ENCODE measurements around the gene TRIM10.
A peak's percentile ranks its signal among the peaks of the same experiment; 100 is the strongest.
"Not testable (repeated sequence)": the region's sequence is repeated elsewhere in the genome, so short reads cannot be mapped to it uniquely, and the experiment has no call there.

TRIM10 gene

DNA sequence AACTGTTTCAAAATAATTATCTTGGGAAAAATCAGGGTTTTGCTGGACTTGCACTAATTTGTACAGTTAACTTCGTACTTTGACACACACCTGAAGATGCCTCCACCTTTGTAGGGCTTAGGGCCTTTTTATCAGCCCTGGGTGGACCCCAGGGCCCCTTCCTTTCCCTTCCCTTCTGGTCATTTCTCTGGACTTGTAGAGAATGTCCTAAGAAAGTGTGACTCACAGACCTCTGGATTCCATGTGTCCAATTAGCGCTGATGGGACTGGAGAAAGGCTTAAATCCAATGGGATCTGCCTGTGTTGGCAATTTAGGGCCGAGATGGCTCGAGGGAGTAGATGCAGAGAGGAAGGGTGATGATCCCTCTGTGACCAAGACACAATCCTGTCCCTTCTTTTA, 11.7 kb upstream of the TRIM10 start:
- DNase-seq (ENCODE audit: low read depth in 2 of 2), result no peak

DNA sequence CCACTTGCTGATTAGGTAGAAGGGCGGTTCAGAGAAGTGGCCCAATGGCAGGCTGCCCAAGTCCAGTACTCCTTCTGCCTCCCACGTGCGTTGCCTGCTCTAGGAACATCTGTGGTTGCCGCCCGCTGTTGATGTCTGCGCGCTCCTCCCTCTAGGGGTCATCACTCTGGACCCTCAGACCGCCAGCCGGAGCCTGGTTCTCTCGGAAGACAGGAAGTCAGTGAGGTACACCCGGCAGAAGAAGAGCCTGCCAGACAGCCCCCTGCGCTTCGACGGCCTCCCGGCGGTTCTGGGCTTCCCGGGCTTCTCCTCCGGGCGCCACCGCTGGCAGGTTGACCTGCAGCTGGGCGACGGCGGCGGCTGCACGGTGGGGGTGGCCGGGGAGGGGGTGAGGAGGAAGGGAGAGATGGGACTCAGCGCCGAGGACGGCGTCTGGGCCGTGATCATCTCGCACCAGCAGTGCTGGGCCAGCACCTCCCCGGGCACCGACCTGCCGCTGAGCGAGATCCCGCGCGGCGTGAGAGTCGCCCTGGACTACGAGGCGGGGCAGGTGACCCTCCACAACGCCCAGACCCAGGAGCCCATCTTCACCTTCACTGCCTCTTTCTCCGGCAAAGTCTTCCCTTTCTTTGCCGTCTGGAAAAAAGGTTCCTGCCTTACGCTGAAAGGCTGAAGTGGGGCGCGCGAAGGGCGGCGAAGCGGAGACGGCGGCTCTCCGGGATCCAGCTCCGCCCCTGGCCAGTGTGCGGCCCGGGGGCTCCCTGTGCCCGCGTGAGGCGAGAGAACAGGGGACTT, 10.9 kb upstream of the TRIM10 start:
- DNase-seq (ENCODE audit: low read depth in 2 of 2), result no peak

DNA sequence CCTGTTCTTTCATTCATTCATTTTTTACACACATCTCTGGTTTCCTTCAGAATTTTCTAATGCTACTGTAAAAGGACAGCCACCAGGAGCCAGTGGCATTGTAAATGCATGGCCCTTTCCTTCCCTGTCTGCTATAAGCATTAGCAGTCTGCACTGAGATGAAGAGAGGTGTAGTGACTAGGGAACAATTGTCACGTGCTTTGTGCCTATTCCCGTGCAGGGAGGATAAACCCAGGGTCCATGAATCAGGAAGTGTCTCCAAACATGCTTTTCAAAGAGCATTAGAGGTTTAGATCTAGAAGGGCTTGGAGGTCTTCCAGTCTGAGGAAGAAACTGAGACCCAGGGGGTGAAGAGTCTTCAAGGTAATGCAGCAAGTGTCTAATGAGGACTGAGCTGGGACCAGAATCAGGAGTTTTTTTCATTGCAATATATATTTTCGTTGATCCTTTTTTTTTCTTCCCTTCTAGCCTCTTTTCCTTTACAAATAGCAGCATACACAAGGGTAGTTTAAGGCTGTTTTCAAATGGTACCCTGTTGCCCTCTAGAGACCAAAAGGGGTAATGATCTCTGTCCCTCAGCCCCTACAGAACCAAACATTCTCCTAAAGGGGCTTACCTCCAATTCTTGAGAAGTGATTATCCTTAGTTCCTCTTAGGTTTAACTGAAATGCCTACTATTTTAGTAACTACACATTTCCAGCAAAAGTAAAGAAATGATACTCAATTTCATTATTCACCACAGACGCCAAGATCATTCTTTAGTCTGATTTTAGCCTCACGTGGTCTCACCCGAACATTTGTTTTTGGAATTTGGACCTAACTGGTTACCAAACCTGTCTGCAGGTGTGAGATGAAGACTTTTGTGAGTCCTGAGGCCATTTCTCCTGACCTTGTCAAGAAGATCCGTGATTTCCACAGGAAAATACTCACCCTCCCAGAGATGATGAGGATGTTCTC, 8.9 kb upstream of the TRIM10 start:
- no peak for DNase-seq (ENCODE audit: low read depth in 2 of 2)

DNA sequence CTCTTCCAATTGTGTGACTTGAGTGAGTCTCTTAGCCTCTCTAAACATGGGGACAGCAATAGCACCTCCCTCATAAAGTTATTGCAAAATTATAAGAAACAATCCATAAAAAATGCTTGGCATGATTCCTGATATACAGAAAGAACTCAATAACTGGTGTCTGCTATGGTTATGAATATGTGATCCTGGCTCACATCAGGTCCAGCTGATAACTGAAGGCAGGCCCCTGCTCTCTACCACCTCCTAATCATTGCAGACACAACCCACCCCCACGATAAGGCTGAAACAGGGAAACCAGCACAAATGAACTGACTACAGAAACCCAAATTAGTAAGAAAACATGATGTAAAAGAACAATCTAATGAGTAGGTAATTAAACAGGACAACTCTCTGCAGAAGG, 7.7 kb upstream of the TRIM10 start:
- no peak for DNase-seq (ENCODE audit: low read depth in 2 of 2)

DNA sequence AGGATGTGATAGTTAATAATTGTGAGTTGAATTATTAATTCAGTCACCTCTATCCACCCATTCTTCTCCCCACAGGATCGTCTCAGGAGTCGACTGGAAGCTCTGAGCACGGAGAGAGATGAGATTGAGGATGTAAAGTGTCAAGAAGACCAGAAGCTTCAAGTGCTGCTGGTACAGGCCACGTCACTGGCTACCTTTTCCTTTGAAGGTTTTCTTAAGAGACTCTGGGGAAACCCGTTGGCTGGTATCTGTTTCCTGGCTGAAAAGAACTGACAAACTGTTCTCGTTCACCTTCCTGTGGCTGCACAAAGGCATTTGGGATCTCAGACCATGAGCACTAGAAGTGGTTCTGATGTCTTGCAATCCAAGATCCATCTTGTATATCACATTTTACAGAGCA, 6.1 kb upstream of the TRIM10 start:
- DNase-seq (ENCODE audit: low read depth in 2 of 2), result no peak

DNA sequence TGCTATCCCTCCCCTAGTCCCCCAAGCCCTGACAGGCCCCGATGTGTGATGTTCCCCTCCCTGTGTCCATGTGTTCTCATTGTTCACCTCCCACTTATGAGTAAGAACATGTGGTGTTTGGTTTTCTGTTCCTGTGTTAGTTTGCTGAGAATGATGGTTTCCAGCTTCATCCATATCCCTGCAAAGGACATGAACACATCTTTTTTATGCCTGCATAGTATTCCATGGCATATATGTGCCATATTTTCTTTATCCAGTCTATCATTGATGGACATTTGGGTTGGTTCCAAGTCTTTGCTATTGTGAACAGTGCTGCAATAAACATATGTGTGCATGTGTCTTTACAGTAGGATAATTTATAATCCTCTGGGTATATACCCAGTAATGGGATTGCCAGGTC, 4.2 kb upstream of the TRIM10 start:
- DNase-seq (ENCODE audit: low read depth in 2 of 2), result not testable (repeated sequence)

DNA sequence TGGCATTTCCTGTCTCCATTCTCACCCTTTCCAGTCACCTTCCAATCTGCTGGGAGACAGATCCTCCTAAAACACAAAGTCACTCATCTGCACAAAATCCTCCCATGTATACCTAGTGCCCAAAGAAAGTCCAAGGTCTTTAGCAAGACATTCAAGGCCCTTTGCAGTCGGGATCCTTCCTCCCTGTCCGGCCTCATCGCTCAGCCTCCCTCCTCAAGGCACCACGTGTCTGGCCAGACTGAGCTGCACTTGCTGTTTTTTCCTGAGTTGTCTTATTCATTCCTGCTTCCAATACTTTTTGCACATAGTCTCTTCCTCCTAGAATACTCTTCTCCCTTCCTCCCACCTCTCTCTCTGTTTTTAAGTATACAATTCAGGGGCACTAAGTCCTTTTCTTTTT, 3.7 kb upstream of the TRIM10 start:
- DNase-seq (ENCODE audit: low read depth in 2 of 2), result no peak

DNA sequence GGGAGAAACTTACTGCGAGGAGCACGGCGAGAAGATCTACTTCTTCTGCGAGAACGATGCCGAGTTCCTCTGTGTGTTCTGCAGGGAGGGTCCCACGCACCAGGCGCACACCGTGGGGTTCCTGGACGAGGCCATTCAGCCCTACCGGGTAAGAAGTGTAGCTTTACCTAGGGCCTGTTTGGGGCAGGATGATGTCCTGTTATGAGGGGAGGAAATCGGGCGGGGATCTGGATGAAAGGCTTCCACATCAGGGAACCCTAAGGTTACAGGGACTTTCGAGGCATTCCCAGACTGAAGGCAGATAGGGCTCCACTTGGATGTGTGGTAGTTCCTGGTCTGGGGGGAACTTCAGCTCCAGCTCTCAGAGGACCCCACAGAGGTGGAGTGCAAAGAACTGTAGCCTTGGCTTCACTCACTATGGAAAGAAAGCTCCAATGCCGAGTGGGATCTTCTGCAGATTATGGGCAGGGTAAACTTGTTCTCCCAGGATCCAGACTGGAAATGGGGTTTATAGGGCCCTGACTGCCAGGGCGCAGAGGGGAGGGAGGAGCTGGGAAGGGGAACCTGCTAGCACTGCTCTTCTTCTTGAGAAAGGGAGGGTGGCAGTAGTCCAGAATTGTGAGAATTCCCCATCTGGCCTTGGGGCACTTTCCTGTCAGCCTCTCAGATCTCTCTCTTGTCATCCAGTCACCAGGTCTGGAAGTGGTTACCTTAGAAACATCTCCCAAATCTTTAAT, 3.1 kb upstream of the TRIM10 start:
- no peak for DNase-seq (ENCODE audit: low read depth in 2 of 2)

DNA sequence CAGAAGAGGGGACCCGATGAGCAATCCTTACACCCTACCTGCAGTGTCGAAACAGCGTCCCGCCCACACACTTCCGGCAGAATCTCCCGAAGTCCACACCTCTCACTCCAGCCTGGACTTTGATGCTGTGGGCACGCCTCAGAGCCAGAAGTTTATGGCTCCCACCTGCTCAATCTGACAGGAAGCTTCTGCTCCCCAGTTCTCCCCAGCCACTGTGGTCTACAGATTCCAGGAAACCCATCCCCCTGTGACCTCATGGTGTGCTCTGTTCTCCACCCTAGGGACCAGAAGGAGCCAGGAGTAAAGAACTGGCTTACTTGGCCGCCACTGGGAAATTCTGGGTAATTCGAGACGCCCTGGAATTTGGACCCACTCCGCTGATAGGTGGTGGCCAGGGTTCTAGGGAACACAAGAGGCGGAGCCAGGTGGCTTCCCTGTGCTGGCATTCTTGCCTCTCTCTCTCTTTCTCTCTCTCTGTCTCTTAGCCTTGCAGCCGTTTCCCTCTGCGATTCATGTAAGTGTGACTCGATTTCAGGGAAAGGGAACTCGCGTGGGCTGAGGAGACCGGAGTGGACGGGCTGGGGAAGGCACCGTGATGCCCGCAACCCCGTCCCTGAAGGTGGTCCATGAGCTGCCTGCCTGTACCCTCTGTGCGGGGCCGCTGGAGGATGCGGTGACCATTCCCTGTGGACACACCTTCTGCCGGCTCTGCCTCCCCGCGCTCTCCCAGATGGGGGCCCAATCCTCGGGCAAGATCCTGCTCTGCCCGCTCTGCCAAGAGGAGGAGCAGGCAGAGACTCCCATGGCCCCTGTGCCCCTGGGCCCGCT, 2.3 kb upstream of the TRIM10 start, which contains the start of gene TRIM15:
TSS of gene TRIM15 (plus strand) at position 457 of the 828 bp plus-strand sequence. CDS start at position 596, 139 bp downstream.
- DNase-seq (ENCODE audit: low read depth in 2 of 2), result peak in 1 of 2 donors; percentile 24

DNA sequence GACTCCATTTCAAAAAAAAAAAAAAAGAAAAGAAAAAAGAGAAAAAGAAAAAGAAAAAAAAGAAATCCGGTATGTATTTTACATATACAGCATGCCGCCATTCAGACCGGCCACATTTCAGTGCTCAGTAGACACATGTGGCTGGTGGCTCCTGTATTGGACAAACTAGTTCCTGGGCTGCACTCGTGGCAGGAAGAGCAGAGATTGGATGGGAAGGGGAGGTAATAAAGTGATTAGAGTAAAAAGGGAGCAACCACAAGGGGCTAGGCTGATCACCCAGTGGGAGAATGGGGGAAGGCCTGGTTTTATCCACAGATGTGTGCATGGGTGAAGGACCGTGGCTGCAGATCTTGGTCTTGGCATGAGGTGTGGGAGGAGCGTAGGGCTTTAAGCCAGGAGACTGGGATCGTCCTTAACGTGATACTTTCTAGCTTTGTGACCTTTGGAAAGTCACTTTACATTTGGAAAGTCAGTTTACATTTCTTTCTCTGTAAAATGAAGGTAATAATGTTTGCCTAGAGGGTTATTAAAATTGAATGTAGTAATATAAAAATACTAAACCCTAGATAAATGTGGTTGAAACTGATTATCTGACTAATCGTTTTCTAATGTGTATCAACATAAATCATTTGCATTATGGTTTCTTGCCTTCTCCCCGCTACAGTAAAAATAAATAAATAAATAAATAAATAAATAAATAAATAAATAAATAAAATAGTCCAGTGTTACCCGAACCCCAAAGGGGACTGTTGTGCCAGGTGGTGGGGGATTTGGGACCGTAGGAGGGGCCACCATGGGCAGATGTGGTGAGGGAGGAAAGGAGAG, 1.5 kb upstream of the TRIM10 start:
- no peak for DNase-seq (ENCODE audit: low read depth in 2 of 2)

DNA sequence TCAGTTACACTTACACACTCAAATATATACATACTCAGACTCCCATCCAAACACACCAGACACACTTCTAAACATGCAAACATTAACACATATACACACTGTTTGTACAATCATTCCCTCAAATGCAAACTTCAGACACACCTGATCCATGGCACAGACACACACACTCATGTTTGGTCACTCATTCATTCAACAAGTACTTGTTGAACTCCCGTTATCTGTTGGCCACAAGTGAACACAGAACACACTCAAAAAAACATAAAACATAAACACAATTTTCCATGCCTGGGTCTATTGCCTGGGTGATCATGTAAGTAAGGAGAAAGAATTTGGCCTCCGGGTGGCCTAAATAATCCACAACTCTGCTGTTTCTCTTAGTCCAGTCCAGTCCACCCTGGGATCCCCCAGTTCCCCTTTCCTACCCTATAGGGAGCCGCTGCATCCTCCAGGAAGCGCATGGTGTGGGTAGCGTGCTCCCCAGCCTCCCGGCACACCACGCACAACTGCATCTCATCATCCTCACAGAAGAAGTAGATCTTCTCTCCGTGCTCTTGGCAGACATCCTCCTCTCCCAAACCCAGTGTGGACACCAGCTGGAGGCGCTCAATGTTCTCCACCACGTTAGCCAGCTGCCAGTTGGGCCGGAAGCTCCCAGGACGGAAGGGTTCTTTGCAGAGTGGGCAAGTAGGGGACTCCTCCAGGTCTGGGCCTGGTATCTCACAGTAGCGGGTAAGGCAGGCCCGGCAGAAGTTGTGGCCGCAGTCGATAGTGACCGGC, 815 bp downstream of the TRIM10 start:
- no peak for DNase-seq (ENCODE audit: low read depth in 2 of 2)

DNA sequence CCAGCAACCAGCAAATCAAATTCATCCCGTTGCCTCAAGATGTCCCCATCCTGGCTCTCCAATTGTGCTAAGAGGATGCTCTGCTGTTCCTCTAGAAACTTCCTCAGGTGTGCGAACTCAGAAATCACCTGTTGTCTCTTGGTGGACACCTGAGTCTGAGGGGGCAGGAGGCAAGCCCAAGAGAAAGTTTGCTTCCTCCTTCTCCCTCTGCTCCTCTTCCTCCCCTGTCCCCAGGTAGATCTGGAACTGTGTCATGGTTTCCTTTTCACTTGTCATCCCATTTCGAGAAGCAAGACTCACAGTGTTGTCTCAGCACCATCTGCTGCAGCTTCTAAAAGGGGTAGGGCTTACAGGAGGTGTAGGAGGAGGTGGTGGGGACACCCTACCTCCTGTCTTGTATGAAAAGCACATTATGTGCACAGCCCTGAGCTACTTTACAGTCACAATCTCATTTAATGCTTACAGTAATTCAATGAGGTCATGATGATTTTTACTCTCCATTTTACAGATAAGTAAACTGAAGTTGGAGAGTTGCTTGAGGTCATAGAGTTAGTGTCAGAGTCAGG, 2.5 kb downstream of the TRIM10 start:
- DNase-seq (ENCODE audit: low read depth in 2 of 2), result no peak

DNA sequence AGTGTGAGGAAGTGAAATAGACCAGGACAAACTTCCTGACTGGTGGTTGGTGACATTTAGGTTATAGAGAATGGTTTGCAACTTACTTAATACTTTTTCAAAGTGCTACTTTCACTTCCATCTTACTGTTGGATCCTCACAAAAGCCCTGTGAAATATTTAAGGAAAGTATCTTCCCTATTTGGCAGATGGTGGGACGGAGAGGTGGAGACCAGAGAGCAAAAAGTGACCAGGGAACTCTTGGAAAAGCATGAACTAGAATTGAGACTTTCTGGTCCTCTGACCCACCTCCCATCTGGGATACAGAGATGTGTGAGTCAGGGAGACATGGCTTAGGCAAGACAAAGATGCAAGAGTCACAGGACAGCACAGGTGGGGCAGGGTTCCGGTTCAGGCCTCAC, 3.0 kb downstream of the TRIM10 start:
- no peak for DNase-seq (ENCODE audit: low read depth in 2 of 2)

DNA sequence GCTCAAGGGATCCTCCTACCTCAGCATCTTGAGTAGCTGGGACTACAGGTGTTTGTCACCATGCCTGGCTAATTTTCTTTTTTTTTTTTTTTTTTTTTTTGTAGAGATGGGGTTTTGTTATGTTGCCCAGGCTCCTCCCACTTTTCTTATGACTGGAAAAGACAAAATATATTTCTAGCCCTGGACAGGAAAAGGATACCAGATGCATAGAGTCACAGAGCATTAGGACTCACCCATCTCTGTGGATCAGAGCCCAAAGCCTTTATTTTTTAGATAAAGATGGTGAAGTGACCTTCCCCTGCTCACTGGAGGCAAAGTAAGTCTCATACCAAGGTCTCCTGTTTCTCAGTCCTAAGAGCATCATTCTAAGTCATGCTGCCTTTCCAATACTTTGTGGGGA, 3.4 kb downstream of the TRIM10 start:
- DNase-seq (ENCODE audit: low read depth in 2 of 2), result no peak

DNA sequence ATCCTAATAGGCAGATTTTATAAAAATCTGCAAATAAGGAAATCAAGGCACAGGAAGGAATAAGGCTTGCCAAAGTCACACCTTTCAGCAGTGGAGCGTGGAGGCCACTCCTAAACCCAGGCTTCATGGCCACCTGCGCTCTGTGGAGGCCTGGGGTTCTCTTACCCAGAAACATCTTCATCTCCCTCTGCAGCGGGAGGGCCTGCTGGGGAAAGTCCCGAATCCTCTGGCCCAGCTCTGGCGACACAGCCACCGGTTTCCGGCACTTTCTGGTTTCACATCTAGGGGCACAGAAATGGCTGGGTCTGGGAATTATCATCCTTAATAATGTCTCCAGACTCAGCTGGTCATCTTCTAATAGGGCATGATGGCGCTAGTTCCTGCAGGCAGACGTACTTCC, 4.2 kb downstream of the TRIM10 start:
- no peak for DNase-seq (ENCODE audit: low read depth in 2 of 2)

DNA sequence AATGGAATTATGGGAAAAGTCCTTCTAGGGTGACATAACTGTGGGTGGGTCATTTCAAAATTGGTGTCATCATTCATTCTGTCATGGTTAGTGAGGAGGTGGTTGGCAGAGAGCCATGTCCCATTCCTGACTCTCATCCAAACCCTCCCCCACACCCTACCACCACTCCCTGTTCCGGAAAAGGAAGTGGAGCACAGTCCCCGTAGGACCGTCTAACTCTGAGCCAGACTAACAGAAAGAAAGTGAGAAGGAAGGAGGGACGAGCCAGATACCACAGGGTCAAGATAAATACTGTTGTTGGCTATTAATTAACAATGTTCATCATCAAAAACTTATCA, 4.8 kb downstream of the TRIM10 start:
- no peak for DNase-seq (ENCODE audit: low read depth in 2 of 2)

DNA sequence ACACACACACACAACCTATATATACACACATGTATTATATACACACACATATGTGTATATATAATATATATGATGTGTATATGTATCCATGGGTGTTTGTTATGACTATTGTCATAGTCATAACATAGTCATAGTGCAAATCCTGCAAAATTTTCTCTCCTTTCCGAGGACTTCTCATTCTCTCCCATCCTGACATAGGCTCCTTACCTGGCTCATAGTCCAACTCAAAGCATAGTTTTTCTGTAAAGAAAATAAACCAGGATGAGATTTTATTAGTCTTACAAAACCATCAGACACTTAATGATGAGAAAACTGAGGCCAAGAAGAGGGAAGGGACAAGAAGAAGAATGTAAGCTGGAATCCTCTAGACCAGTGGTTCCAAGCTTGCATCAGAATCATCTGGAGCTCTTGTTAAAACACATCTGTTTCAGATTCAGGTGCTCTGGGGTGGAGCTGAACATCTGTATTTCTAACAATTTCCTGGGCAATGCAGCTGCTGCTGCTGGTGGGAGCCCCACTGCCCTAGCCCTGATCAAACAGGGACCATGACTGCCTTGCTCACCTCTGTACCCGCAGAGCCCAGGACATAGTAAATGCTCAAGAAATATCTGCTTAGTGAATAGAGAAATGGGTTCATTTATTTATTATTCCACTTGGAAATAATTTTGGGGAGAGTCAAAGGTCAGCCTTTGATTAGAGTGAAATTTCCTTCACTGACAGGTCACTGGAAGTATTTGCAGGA, 5.3 kb downstream of the TRIM10 start:
- no peak for DNase-seq (ENCODE audit: low read depth in 2 of 2)

DNA sequence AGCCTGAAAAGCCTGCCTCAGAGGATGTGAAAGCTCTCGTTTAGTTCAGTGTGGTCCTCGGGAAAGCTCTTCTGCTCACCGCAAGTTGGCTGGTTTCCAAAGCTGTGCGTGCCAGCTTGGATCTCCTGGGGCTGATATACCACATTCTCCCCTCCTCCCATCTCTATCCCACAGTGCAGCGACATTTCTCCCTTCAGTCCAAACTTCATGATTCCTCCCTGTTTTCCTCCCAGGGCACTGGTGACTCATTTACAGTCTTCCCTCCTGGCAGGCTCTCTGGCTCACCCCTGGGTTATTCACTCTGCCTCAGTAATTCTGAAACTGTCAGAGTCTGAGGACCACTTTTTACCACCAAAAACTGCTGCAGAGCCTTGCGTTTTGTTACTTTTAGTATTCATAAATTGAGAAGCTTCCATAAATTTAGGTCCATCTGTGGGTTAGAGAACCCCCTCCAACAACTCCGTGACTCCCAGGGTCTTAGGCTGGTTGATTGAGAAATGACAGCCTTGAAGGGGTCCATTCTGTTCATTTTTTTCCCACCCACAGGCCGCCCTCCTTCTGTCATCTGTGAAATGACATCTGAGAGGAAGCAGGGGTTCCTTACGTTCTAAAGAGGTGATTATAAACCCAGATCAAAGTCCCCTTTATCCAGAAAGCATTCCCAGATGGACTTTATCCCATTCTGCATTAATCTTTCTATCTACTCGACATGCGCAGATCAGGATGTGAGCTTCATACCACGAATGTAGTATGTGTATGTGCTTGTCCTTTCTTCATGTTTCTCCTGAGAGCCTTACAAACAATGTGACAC, 6.1 kb downstream of the TRIM10 start:
- no peak for DNase-seq (ENCODE audit: low read depth in 2 of 2)
